GM12872 (cell line): ENCODE data around the gene ZNF266.

Experiments
- CTCF ChIP-seq: IDR thresholded peaks from 3 replicates; pipeline ENCODE4 v1.5.1; 2011; ENCODE audit warnings: low read depth, mild to moderate bottlenecking, low read length, moderate library complexity; ENCODE audit not compliant: insufficient read depth

Gene ZNF266

GRCh38 chr19:9445037-9445436, 9.7 kb upstream of the ZNF266 start:
- TF ChIP-seq CTCF = no peak

- no peak for TF ChIP-seq CTCF
Measured at GRCh38 chr19:9436358-9436757, 985 bp upstream of the ZNF266 start.

GRCh38 chr19:9431475-9431874, 3.9 kb downstream of the ZNF266 start:
- TF ChIP-seq CTCF = peak; percentile 66

GRCh38 chr19:9430444-9430843, 4.9 kb downstream of the ZNF266 start:
- no peak for TF ChIP-seq CTCF

GRCh38 chr19:9427941-9428340, 7.4 kb downstream of the ZNF266 start:
- TF ChIP-seq CTCF = no peak

GRCh38 chr19:9413240-9413954, 22.0 kb downstream of the ZNF266 start:
- no peak for TF ChIP-seq CTCF

- TF ChIP-seq CTCF = no peak
Measured at GRCh38 chr19:9407827-9408226, 27.5 kb downstream of the ZNF266 start.

GRCh38 chr19:9406798-9407352, 28.5 kb downstream of the ZNF266 start:
- TF ChIP-seq CTCF = no peak
